Ishikawa (cell line): Measurements from ENCODE around the gene IL33.
A peak's percentile ranks its signal among the peaks of the same experiment; 100 is the strongest.

ENCODE experiments used
- CEBPB ChIP-seq: IDR thresholded peaks from 2 replicates; pipeline ENCODE4 v1.6.1; 2012
- CREB1 ChIP-seq: IDR thresholded peaks from 2 replicates; pipeline ENCODE4 v1.6.1; 2012; ENCODE audit warnings: low read depth
- EGR1 ChIP-seq: IDR thresholded peaks from 2 replicates; pipeline ENCODE4 v1.6.1; 2012
- EP300 ChIP-seq: IDR thresholded peaks from 2 replicates; pipeline ENCODE4 v1.6.1; 2012; ENCODE audit warnings: borderline replicate concordance
- FOXM1 ChIP-seq: IDR thresholded peaks from 2 replicates; pipeline ENCODE4 v1.6.1; 2012; ENCODE audit warnings: low read depth, borderline replicate concordance
- NFIC ChIP-seq: IDR thresholded peaks from 2 replicates; pipeline ENCODE4 v1.6.1; 2012
- RAD21 ChIP-seq: IDR thresholded peaks from 2 replicates; pipeline ENCODE4 v1.6.1; 2012; ENCODE audit warnings: low read depth
- TAF1 ChIP-seq: IDR thresholded peaks from 2 replicates; pipeline ENCODE4 v1.6.1; 2012; ENCODE audit warnings: low read depth, mild to moderate bottlenecking
- TCF12 ChIP-seq: IDR thresholded peaks from 2 replicates; pipeline ENCODE4 v1.6.1; 2012; ENCODE audit warnings: low read depth
- TEAD4 ChIP-seq: IDR thresholded peaks from 2 replicates; pipeline ENCODE4 v1.6.1; 2012
- YY1 ChIP-seq: IDR thresholded peaks from 2 replicates; pipeline ENCODE4 v1.6.1; 2012; ENCODE audit warnings: low read depth
- ZBTB7A ChIP-seq: IDR thresholded peaks from 2 replicates; pipeline ENCODE4 v1.6.1; 2012; ENCODE audit warnings: low read depth
- TF ChIP-seq, protein P1 (sequence below): IDR thresholded peaks from 2 replicates; pipeline ENCODE4 v1.6.1; 2012
- TF ChIP-seq, protein P2 (sequence below): IDR thresholded peaks from 2 replicates; pipeline ENCODE4 v1.6.1; 2012; ENCODE audit warnings: low read depth, mild to moderate bottlenecking
- TF ChIP-seq, protein P3 (sequence below): IDR thresholded peaks from 2 replicates; pipeline ENCODE4 v1.6.1; 2012

IL33 gene

DNA sequence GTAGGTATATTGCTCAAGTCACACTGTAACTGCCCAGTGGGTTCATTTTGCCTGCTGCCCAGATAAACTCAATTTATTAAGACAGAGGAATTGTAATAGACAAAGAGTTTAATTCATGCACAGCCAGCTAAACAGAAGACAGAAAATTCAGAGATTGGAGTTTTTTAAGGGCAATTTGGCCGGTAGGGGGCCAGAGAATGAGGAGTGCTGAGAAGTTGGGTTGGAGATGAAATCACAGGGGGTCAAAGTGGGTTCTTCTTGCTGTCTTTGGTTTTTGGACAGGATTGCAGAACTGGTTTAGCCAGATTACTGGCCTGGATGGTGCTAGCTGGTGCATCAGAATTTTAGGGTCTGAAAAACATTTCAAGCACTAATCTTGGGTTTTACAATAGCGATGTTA, 20.7 kb upstream of the IL33 start:
- no peak for TF ChIP-seq TAF1
- no peak for TF ChIP-seq CREB1
- TF ChIP-seq, protein P1, sequence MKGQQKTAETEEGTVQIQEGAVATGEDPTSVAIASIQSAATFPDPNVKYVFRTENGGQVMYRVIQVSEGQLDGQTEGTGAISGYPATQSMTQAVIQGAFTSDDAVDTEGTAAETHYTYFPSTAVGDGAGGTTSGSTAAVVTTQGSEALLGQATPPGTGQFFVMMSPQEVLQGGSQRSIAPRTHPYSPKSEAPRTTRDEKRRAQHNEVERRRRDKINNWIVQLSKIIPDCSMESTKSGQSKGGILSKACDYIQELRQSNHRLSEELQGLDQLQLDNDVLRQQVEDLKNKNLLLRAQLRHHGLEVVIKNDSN: no peak
- no peak for TF ChIP-seq EGR1
- TF ChIP-seq, protein P2, sequence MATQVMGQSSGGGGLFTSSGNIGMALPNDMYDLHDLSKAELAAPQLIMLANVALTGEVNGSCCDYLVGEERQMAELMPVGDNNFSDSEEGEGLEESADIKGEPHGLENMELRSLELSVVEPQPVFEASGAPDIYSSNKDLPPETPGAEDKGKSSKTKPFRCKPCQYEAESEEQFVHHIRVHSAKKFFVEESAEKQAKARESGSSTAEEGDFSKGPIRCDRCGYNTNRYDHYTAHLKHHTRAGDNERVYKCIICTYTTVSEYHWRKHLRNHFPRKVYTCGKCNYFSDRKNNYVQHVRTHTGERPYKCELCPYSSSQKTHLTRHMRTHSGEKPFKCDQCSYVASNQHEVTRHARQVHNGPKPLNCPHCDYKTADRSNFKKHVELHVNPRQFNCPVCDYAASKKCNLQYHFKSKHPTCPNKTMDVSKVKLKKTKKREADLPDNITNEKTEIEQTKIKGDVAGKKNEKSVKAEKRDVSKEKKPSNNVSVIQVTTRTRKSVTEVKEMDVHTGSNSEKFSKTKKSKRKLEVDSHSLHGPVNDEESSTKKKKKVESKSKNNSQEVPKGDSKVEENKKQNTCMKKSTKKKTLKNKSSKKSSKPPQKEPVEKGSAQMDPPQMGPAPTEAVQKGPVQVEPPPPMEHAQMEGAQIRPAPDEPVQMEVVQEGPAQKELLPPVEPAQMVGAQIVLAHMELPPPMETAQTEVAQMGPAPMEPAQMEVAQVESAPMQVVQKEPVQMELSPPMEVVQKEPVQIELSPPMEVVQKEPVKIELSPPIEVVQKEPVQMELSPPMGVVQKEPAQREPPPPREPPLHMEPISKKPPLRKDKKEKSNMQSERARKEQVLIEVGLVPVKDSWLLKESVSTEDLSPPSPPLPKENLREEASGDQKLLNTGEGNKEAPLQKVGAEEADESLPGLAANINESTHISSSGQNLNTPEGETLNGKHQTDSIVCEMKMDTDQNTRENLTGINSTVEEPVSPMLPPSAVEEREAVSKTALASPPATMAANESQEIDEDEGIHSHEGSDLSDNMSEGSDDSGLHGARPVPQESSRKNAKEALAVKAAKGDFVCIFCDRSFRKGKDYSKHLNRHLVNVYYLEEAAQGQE: no peak
- no peak for TF ChIP-seq NFIC
- TF ChIP-seq EP300: no peak
- no peak for TF ChIP-seq FOXM1
- no peak for TF ChIP-seq RAD21
- TF ChIP-seq, protein P3, sequence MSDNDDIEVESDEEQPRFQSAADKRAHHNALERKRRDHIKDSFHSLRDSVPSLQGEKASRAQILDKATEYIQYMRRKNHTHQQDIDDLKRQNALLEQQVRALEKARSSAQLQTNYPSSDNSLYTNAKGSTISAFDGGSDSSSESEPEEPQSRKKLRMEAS: no peak

DNA sequence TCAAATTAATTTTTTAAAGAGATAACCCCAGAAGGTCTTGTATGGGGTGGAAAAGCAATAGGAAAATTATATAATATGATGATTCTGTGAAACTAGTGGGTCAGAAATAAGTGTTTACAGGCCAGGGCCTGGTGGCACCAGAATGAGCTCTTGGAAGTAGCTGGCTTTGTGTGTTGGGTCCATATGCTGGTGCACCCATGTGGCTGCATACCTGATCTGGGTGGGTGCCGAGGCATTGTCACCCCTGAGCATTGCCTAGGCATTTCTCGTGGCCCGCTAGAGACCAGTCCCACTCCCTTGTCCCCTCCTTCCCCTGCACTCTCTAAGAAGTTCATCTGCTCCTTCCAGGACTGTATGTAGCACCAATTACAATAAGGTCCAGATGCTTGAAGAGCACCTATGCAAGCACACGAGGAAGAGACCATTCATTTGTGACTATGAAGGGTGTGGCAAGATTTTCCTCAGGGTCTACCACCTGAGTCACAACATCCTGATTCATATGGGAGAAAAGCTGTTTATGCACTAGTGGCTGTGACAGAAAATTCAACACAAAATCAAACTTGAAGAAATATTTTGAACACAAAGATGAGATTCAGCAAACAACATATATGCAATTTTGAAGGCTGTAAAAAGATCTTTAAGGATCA, 19.8 kb upstream of the IL33 start:
- no peak for TF ChIP-seq YY1
- TF ChIP-seq, protein P3: no peak

DNA sequence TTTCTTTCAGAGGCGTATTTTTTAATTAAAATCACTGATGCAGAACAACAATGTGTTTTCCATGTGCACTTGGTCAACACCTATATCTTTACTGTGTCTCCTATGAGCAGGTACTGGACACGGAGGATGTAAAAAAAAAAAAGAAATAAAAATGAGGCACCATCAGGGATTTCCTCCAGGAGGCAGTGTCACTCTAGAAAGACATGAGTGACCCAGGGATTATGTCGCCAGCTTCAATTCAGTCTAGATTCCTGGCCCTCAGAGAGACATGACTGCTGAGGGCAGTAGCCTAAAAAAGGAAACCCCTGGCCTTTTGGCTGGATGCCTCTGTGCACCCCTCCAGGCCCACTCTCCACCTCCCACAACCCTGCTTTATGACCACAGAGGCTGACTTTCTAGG, 18.3 kb upstream of the IL33 start:
- TF ChIP-seq CEBPB (no peak), RAD21 (peak; percentile 77)

DNA sequence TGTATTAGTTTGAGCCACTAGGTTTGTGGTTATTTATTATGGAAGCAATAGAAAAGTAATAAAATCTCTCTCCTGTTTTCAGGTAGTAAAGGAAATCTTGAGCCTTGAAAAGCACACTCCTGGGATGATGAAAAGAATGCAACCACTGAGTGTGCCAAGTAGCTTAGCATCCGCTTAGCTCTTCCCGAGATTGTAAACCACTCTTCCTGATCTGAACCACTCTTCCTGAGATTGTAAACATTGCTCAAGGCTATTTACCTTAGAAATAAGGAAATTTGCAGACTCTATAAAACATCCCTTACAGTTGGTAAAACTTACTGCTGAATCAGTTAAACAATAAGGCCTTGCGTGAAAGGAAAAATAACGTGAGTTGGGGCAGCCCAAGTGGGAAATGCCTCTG, 17.4 kb upstream of the IL33 start:
- no peak for TF ChIP-seq ZBTB7A
- no peak for TF ChIP-seq TEAD4
- no peak for TF ChIP-seq NFIC
- TF ChIP-seq EP300: no peak
- no peak for TF ChIP-seq RAD21
- TF ChIP-seq, protein P3: no peak
- TF ChIP-seq TCF12: no peak
- TF ChIP-seq FOXM1: no peak
- TF ChIP-seq, protein P1: no peak
- TF ChIP-seq, protein P2: no peak

DNA sequence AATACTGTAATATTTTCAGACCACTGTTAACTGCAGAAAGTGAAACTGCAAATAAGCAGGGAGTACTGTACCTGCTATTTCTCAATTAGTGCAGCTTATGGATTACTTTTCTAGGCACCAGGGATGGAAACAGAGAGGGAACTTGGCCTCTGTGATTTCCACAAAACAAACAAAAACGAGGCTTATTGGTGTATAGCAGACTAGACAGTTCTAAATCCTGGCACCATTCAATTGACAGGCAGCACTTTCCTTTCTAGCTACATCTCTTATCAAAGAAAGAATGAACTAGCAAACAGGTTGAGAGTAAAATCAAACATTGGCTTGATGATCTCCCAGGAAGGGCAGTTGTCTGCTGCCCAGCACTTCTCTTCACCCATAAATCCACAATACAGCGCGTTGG, 16.0 kb upstream of the IL33 start:
- TF ChIP-seq, protein P2: no peak
- no peak for TF ChIP-seq CREB1
- no peak for TF ChIP-seq ZBTB7A
- TF ChIP-seq EGR1: no peak
- no peak for TF ChIP-seq RAD21
- TF ChIP-seq CEBPB: no peak
- TF ChIP-seq FOXM1: no peak
- no peak for TF ChIP-seq TCF12
- TF ChIP-seq, protein P1: no peak
- TF ChIP-seq, protein P3: no peak
- no peak for TF ChIP-seq YY1
- no peak for TF ChIP-seq NFIC
